ENCODE data around the gene TGM2. TPM values are rescaled to one million over a fixed set of nuclear protein-coding genes. Genes with fewer than 3 reads are reported as not detected.

The TGM2 gene
- total and polyA plus RNA-seq, 9 of the 15 experiments (the other 6 are each of a cell fraction or from before 2014, with no cell fraction given), result 5.5 to 78.5 (median 37.6) TPM

DNA sequence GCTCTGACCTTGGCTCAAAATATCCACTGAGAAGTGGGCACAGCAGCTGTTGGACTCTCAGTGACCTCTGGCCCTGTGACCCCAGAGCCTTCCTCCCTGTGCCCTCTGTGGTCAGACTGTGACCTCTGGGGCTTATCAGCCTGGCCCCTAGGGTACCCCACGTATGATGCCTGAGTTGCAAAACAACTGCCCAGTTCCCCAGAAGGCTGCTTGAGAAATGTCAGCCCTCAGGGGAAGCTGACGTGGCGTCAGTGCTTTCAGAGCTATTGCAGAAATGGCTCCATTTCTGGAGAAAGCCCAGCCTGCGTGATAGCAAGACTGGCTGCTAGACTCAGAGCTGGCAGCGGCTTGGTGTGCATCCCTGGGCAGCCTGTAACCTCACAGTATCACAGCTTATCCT, 31.5 kb upstream of the TGM2 start (continued):
- TF ChIP-seq, protein P1, sequence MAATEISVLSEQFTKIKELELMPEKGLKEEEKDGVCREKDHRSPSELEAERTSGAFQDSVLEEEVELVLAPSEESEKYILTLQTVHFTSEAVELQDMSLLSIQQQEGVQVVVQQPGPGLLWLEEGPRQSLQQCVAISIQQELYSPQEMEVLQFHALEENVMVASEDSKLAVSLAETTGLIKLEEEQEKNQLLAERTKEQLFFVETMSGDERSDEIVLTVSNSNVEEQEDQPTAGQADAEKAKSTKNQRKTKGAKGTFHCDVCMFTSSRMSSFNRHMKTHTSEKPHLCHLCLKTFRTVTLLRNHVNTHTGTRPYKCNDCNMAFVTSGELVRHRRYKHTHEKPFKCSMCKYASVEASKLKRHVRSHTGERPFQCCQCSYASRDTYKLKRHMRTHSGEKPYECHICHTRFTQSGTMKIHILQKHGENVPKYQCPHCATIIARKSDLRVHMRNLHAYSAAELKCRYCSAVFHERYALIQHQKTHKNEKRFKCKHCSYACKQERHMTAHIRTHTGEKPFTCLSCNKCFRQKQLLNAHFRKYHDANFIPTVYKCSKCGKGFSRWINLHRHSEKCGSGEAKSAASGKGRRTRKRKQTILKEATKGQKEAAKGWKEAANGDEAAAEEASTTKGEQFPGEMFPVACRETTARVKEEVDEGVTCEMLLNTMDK (IDR thresholded peaks at IDR 0.05; ENCODE audit: borderline replicate concordance, insufficient read depth, low read depth, low read length, poor library complexity, severe bottlenecking), result no peak
- no peak for TF ChIP-seq CBFB (CRISPR knock-in tag; IDR thresholded peaks at IDR 0.05)
- TF ChIP-seq CBFA2T2 (conservative IDR thresholded peaks at IDR 0.05), result peak; percentile 63
- TF ChIP-seq MYC (IDR thresholded peaks at IDR 0.05; ENCODE audit: low read depth, low read length), result no peak
- no peak for TF ChIP-seq MYC (CRISPR knock-in tag; IDR thresholded peaks at IDR 0.05; ENCODE audit: borderline replicate concordance, low read depth)
- TF ChIP-seq, protein P2, sequence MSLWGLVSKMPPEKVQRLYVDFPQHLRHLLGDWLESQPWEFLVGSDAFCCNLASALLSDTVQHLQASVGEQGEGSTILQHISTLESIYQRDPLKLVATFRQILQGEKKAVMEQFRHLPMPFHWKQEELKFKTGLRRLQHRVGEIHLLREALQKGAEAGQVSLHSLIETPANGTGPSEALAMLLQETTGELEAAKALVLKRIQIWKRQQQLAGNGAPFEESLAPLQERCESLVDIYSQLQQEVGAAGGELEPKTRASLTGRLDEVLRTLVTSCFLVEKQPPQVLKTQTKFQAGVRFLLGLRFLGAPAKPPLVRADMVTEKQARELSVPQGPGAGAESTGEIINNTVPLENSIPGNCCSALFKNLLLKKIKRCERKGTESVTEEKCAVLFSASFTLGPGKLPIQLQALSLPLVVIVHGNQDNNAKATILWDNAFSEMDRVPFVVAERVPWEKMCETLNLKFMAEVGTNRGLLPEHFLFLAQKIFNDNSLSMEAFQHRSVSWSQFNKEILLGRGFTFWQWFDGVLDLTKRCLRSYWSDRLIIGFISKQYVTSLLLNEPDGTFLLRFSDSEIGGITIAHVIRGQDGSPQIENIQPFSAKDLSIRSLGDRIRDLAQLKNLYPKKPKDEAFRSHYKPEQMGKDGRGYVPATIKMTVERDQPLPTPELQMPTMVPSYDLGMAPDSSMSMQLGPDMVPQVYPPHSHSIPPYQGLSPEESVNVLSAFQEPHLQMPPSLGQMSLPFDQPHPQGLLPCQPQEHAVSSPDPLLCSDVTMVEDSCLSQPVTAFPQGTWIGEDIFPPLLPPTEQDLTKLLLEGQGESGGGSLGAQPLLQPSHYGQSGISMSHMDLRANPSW (CRISPR knock-in tag; IDR thresholded peaks at IDR 0.05), result no peak
- TF ChIP-seq ATF1 (CRISPR knock-in tag; IDR thresholded peaks at IDR 0.05), result no peak
- 0 out of 2 replicates have a peak, but pooled peaks have one; percentile 26 for TF ChIP-seq ATF1 (tag; IDR thresholded peaks at IDR 0.05)
- TF ChIP-seq, protein P3, sequence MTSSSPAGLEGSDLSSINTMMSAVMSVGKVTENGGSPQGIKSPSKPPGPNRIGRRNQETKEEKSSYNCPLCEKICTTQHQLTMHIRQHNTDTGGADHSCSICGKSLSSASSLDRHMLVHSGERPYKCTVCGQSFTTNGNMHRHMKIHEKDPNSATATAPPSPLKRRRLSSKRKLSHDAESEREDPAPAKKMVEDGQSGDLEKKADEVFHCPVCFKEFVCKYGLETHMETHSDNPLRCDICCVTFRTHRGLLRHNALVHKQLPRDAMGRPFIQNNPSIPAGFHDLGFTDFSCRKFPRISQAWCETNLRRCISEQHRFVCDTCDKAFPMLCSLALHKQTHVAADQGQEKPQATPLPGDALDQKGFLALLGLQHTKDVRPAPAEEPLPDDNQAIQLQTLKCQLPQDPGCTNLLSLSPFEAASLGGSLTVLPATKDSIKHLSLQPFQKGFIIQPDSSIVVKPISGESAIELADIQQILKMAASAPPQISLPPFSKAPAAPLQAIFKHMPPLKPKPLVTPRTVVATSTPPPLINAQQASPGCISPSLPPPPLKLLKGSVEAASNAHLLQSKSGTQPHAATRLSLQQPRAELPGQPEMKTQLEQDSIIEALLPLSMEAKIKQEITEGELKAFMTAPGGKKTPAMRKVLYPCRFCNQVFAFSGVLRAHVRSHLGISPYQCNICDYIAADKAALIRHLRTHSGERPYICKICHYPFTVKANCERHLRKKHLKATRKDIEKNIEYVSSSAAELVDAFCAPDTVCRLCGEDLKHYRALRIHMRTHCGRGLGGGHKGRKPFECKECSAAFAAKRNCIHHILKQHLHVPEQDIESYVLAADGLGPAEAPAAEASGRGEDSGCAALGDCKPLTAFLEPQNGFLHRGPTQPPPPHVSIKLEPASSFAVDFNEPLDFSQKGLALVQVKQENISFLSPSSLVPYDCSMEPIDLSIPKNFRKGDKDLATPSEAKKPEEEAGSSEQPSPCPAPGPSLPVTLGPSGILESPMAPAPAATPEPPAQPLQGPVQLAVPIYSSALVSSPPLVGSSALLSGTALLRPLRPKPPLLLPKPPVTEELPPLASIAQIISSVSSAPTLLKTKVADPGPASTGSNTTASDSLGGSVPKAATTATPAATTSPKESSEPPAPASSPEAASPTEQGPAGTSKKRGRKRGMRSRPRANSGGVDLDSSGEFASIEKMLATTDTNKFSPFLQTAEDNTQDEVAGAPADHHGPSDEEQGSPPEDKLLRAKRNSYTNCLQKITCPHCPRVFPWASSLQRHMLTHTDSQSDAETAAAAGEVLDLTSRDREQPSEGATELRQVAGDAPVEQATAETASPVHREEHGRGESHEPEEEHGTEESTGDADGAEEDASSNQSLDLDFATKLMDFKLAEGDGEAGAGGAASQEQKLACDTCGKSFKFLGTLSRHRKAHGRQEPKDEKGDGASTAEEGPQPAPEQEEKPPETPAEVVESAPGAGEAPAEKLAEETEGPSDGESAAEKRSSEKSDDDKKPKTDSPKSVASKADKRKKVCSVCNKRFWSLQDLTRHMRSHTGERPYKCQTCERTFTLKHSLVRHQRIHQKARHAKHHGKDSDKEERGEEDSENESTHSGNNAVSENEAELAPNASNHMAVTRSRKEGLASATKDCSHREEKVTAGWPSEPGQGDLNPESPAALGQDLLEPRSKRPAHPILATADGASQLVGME (CRISPR knock-in tag; IDR thresholded peaks at IDR 0.05), result no peak
- no peak for TF ChIP-seq ZNF57 (CRISPR knock-in tag; IDR thresholded peaks at IDR 0.05)
- no peak for TF ChIP-seq PHF21A (IDR thresholded peaks at IDR 0.05; ENCODE audit: borderline replicate concordance, low read depth)
- no peak for TF ChIP-seq HDAC1 (IDR thresholded peaks at IDR 0.05)
- TF ChIP-seq, protein P4, sequence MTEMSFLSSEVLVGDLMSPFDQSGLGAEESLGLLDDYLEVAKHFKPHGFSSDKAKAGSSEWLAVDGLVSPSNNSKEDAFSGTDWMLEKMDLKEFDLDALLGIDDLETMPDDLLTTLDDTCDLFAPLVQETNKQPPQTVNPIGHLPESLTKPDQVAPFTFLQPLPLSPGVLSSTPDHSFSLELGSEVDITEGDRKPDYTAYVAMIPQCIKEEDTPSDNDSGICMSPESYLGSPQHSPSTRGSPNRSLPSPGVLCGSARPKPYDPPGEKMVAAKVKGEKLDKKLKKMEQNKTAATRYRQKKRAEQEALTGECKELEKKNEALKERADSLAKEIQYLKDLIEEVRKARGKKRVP (CRISPR knock-in tag; IDR thresholded peaks at IDR 0.05), result no peak
- TF ChIP-seq RFX7 (CRISPR knock-in tag; IDR thresholded peaks at IDR 0.05), result no peak
- TF ChIP-seq, protein P5, sequence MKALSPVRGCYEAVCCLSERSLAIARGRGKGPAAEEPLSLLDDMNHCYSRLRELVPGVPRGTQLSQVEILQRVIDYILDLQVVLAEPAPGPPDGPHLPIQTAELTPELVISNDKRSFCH (CRISPR knock-in tag; IDR thresholded peaks at IDR 0.05), result no peak
- TF ChIP-seq, protein P5 (tag; IDR thresholded peaks at IDR 0.05), result 0 out of 2 replicates have a peak, but pooled peaks have one; percentile 22
- TF ChIP-seq SMAD4 (CRISPR knock-in tag; conservative IDR thresholded peaks at IDR 0.05), result peak; percentile 67
- TF ChIP-seq CREM (IDR thresholded peaks at IDR 0.05; ENCODE audit: low read depth), result peak; percentile 41; the same call in 1 of the 2 replicates
